Caco-2 (cell line): ENCODE results near the gene NRP2. TPM values are rescaled to one million over a fixed set of nuclear protein-coding genes. Genes with fewer than 3 reads are reported as not detected.
A peak's percentile ranks its signal among the peaks of the same experiment; 100 is the strongest.

Source experiments
- BruUV-seq: library from RNA; stranded (reverse); fragments of 400-500 nt; replicated peaks from 2 replicates; lab custom pipeline; 2021; lab: Mats Ljungman, UMichigan
- CTCF ChIA-PET: fragments of 300-600 bp; sonication (Branson Sonifier 250); formaldehyde crosslinking; loops from one replicate; lab custom pipeline; 2022; ENCODE audit warnings: antibody characterized with exemption; lab: Charles Lee
- POLR2A ChIA-PET: fragments of 300-600 bp; sonication (Branson Sonifier 250); formaldehyde crosslinking; loops from one replicate; lab custom pipeline; 2022; ENCODE audit warnings: antibody characterized with exemption; lab: Charles Lee
- DNase-seq, 2 experiments: peaks; one replicate each; pipeline versions ENCODE4 v3.0.0 to v3.0.0-alpha.2; 2020 to 2022
- H3K27me3 ChIP-seq: replicated peaks from 2 replicates; pipeline ENCODE4 v1.6.0; 2011; ENCODE audit warnings: low read length; ENCODE audit not compliant: control insufficient read depth, insufficient read depth
- H3K36me3 ChIP-seq: 2 replicates; pipeline ENCODE4 v1.5.1; 2011; ENCODE audit warnings: low read length; ENCODE audit not compliant: control insufficient read depth, insufficient read depth
- H3K4me1 ChIP-seq: fragments of 250-450 bp; sonication (Bioruptor Pico); 2 replicates; pipeline ENCODE4 v1.5.1; 2020; ENCODE audit warnings: mild to moderate bottlenecking
- H3K4me3 ChIP-seq: 2 replicates; pipeline ENCODE4 v1.5.1; 2011; ENCODE audit warnings: low read depth, mild to moderate bottlenecking, control low read depth, low read length
- H3K9me3 ChIP-seq: fragments of 250-450 bp; sonication (Bioruptor Pico); 2 replicates; pipeline ENCODE4 v1.5.1; 2020; ENCODE audit warnings: mild to moderate bottlenecking, moderate library complexity
- H3K27ac Mint-ChIP-seq: one replicate; pipeline ENCODE4 v1.8.0; 2022; ENCODE audit warnings: mixed read lengths; ENCODE audit not compliant: unreplicated experiment
- H3K27me3 Mint-ChIP-seq: one replicate; pipeline ENCODE4 v1.8.0; 2022; ENCODE audit warnings: mixed read lengths; ENCODE audit not compliant: insufficient read depth, unreplicated experiment
- H3K36me3 Mint-ChIP-seq: one replicate; pipeline ENCODE4 v1.8.0; 2022; ENCODE audit warnings: mild to moderate bottlenecking, mixed read lengths; ENCODE audit not compliant: insufficient read depth, unreplicated experiment
- H3K4me1 Mint-ChIP-seq: one replicate; pipeline ENCODE4 v1.8.0; 2022; ENCODE audit warnings: low read depth, mixed read lengths; ENCODE audit not compliant: unreplicated experiment
- H3K4me3 Mint-ChIP-seq: one replicate; pipeline ENCODE4 v1.8.0; 2022; ENCODE audit warnings: mild to moderate bottlenecking, moderate library complexity, mixed read lengths; ENCODE audit not compliant: unreplicated experiment
- H3K9me3 Mint-ChIP-seq: one replicate; pipeline ENCODE4 v1.8.0; 2022; ENCODE audit warnings: mixed read lengths; ENCODE audit not compliant: unreplicated experiment
- CTCF ChIP-seq, 2 experiments: fragments of 200-600 bp in 1 of 2; IDR thresholded peaks; 1 replicate in 1 of 2; 2 replicates in 1 of 2; pipeline versions ENCODE4 v1.5.1 to v1.8.0; 2011 to 2022; ENCODE audit warnings: antibody characterized with exemption in 1 of 2, control low read depth in 1 of 2, inconsistent platforms in 1 of 2, low read depth in 1 of 2, low read length in 1 of 2, mild to moderate bottlenecking in 1 of 2, moderate library complexity in 1 of 2; ENCODE audit not compliant: insufficient read depth in 1 of 2, severe bottlenecking in 1 of 2, unreplicated experiment in 1 of 2
- intact Hi-C: fragments of 100-400 bp; cut with micrococcal nuclease; formaldehyde crosslinking; loops from one replicate; pipeline ENCODE4 v1.10.0; 2022; ENCODE audit not compliant: unreplicated experiment
- total RNA-seq: library from RNA; stranded (reverse); gene quantifications from 2 replicates; pipeline ENCODE4 v1.2.3, GENCODE V29; 2022

Gene NRP2
- total RNA-seq, 1 experiment from 2014 or later, result 96.9 TPM

- no peak overlapping the region for H3K27ac Mint-ChIP-seq
- ChIA-PET CTCF (no interaction called here), POLR2A (no interaction called here)
Measured at GRCh38 chr2:205714789-205715720, 32.8 kb downstream of the NRP2 start.

DNA sequence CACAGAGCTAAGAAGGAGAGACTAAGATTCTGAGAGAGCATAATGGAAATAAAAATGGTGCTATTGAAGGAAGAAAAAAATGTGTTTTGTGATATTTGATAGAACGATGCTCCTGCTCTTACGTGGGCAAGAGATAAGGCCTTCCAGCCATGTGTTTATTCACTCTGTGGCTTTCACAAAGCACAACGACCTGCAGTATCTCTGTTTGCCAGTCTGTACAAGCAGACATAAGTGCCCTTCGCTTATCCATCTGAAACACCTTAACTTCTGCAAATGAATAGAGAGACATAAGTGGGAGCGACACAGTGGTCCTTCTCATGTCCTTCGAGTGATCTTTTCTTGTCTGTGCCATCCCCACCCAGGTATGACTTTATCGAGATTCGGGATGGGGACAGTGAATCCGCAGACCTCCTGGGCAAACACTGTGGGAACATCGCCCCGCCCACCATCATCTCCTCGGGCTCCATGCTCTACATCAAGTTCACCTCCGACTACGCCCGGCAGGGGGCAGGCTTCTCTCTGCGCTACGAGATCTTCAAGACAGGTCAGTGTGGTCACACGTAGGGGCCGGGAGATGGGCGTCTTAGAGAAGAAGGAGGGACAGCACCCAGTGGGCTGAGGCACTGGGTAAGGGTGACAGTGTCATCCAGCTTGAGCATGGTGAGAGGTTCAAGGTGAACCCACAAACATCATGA, 33.7 kb downstream of the NRP2 start:
- Mint-ChIP-seq H3K4me1 (peaks cover 45% of the 10 kb centered on the region), H3K27ac (no peak overlapping the region), H3K27me3 (no peaks in the 10 kb centered on the region), H3K36me3 (peaks cover 58% of the 10 kb centered on the region), H3K4me3 (no peak overlapping the region), H3K9me3 (no peaks in the 10 kb centered on the region)
- POLR2A ChIA-PET, result no interaction called here
- CTCF ChIA-PET, result no interaction called here
- DNase-seq, result no peak
- no peaks in the 10 kb centered on the region for H3K9me3 ChIP-seq
- no peak for TF ChIP-seq CTCF (IDR thresholded peaks at IDR 0.05; ENCODE audit: insufficient read depth in 1 of 2, low read depth in 1 of 2, low read length in 1 of 2, severe bottlenecking in 1 of 2, unreplicated experiment in 1 of 2)
- H3K36me3 ChIP-seq, result no peaks in the 10 kb centered on the region; the same call in 1 of the 2 replicates
- no peak overlapping the region for H3K4me3 ChIP-seq
- intact Hi-C loops, result no loop called here
- H3K27me3 ChIP-seq, result no peaks in the 10 kb centered on the region
- H3K4me1 ChIP-seq, result peaks cover 23% of the 10 kb centered on the region
- no TSS peak for BruUV-seq

More at GRCh38 chr2:205714789-205715720, 32.8 kb downstream of the NRP2 start:
- Mint-ChIP-seq H3K4me1 (peaks cover 40% of the 10 kb centered on the region), H3K4me3 (no peak overlapping the region), H3K36me3 (peaks cover 51% of the 10 kb centered on the region), H3K27me3 (no peaks in the 10 kb centered on the region), H3K9me3 (no peaks in the 10 kb centered on the region)
- intact Hi-C loops, result no loop called here
- Histone ChIP-seq H3K4me1 (peaks cover 16% of the 10 kb centered on the region), H3K27me3 (no peaks in the 10 kb centered on the region), H3K9me3 (no peaks in the 10 kb centered on the region), H3K4me3 (no peak overlapping the region), H3K36me3 (no peaks in the 10 kb centered on the region; the same call in 1 of the 2 replicates)
- no TSS peak for BruUV-seq
- no peak for TF ChIP-seq CTCF (IDR thresholded peaks at IDR 0.05; ENCODE audit: insufficient read depth in 1 of 2, low read depth in 1 of 2, low read length in 1 of 2, severe bottlenecking in 1 of 2, unreplicated experiment in 1 of 2)
- DNase-seq, result no peak

DNA sequence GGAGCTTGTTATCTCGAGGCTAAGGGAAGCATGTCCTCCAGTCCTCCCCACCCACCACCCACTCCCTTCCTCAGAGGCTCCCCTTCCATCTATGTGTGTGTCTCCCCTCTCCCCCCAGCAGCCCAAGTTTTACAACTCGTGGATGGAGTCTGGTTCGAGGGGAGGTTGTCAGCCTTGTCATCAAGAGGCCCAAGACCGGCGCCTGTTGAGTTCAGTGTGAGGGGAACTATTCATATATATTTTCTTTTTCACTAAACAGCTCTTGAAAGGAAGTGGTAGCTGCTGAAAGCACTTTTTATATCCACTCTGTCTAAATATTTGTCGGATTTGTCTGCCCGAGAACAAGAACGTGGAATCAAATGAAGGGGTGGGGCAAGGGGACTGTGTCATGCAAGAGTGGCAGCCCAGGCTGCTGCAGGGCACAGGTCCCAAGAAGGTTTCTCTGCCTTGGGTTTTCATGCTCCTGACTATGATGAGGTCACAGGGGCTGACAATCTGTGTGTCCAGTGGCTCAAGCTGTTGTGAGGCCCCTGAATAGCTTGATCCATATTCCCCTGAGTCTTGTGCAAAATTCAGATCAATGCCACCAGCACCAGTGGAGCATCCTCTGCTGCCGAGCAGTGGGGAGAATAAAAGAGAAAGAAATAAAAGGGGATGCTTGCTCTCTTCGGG, 35.0 kb downstream of the NRP2 start:
- H3K4me1 ChIP-seq, result peaks cover 37% of the 10 kb centered on the region
- no peaks in the 10 kb centered on the region; the same call in 1 of the 2 replicates for H3K36me3 ChIP-seq
- Mint-ChIP-seq H3K27me3 (no peaks in the 10 kb centered on the region), H3K4me1 (peaks cover 50% of the 10 kb centered on the region), H3K4me3 (no peak overlapping the region), H3K27ac (peak overlapping the region; percentile 35), H3K36me3 (peaks cover 71% of the 10 kb centered on the region), H3K9me3 (no peaks in the 10 kb centered on the region)
- BruUV-seq, result no TSS peak
- POLR2A ChIA-PET, result no interaction called here
- DNase-seq, result no peak
- CTCF ChIA-PET, result no interaction called here
- no peaks in the 10 kb centered on the region for H3K27me3 ChIP-seq
- no peak for TF ChIP-seq CTCF (IDR thresholded peaks at IDR 0.05; ENCODE audit: insufficient read depth in 1 of 2, low read depth in 1 of 2, low read length in 1 of 2, severe bottlenecking in 1 of 2, unreplicated experiment in 1 of 2)
- no peaks in the 10 kb centered on the region for H3K9me3 ChIP-seq
- intact Hi-C loops, result no loop called here
- no peak overlapping the region for H3K4me3 ChIP-seq
